Right lung (tissue), 5 donors: ENCODE data around the gene STAT1. TPM values are rescaled to one million over a fixed set of nuclear protein-coding genes. Genes with fewer than 3 reads are reported as not detected.
"Not testable (repeated sequence)": the region's sequence is repeated elsewhere in the genome, so short reads cannot be mapped to it uniquely, and the experiment has no call there.

Source experiments
- DNase-seq, 2 donors: peaks; one replicate each; pipeline ENCODE4 v3.0.0-alpha.2; 2013
- polyA plus RNA-seq, 5 donors: library from polyadenylated mRNA; unstranded; fragments of 120-200 nt; gene quantifications; one replicate each; pipeline versions ENCODE4 v1.2.1 to v1.2.3, GENCODE V29; 2013; ENCODE audit warnings: inconsistent platforms in 1 of 5, low replicate concordance in 1 of 5; ENCODE audit not compliant: insufficient read length in 5 of 5, insufficient read depth in 1 of 5

The STAT1 gene
- polyA plus RNA-seq, 5 donors, result 47.9 to 67.5 (median 65.6) TPM

- no peak for DNase-seq
Observed at GRCh38 chr2:191009541-191010374, 4.2 kb downstream of the STAT1 start.

- DNase-seq, result no peak
Observed at GRCh38 chr2:191008286-191008685, 5.7 kb downstream of the STAT1 start.

- no peak for DNase-seq
Observed at GRCh38 chr2:191006997-191007783, 6.8 kb downstream of the STAT1 start.

- no peak for DNase-seq
Observed at GRCh38 chr2:191006297-191006696, 7.7 kb downstream of the STAT1 start.

- DNase-seq, result no peak
Observed at GRCh38 chr2:191003405-191004309, 10.3 kb downstream of the STAT1 start.

GRCh38 chr2:191001624-191002023, 12.3 kb downstream of the STAT1 start:
- DNase-seq, result no peak

- no peak for DNase-seq
Observed at GRCh38 chr2:191001032-191001431, 12.9 kb downstream of the STAT1 start.

GRCh38 chr2:190999949-191000665, 13.9 kb downstream of the STAT1 start:
- no peak for DNase-seq

- no peak for DNase-seq
Observed at GRCh38 chr2:190999058-190999457, 14.9 kb downstream of the STAT1 start.

GRCh38 chr2:190997526-190998113, 16.4 kb downstream of the STAT1 start:
- DNase-seq, result no peak

GRCh38 chr2:190996947-190997346, 17.0 kb downstream of the STAT1 start:
- DNase-seq, result no peak

- no peak for DNase-seq
Observed at GRCh38 chr2:190996338-190996946, 17.5 kb downstream of the STAT1 start.

- not testable (repeated sequence) for DNase-seq
Observed at GRCh38 chr2:190995315-190995714, 18.7 kb downstream of the STAT1 start.

- no peak for DNase-seq
Observed at GRCh38 chr2:190994148-190994547, 19.8 kb downstream of the STAT1 start.

- no peak for DNase-seq
Observed at GRCh38 chr2:190993292-190993643, 20.7 kb downstream of the STAT1 start.

GRCh38 chr2:190990132-190990531, 23.8 kb downstream of the STAT1 start:
- no peak for DNase-seq

- DNase-seq, result no peak
Observed at GRCh38 chr2:190988910-190989309, 25.1 kb downstream of the STAT1 start.

- DNase-seq, result no peak
Observed at GRCh38 chr2:190987938-190988337, 26.0 kb downstream of the STAT1 start.

GRCh38 chr2:190987116-190987515, 26.9 kb downstream of the STAT1 start:
- no peak for DNase-seq

- DNase-seq, result no peak
Observed at GRCh38 chr2:190986221-190986953, 27.6 kb downstream of the STAT1 start.
